A673 (cell line): Measurements from ENCODE around the gene STX3. TPM values are rescaled to one million over a fixed set of nuclear protein-coding genes. Genes with fewer than 3 reads are reported as not detected.
"Not testable (repeated sequence)": the region's sequence is repeated elsewhere in the genome, so short reads cannot be mapped to it uniquely, and the experiment has no call there.

Source experiments
- BruUV-seq: library from RNA; stranded (reverse); fragments of 400-500 nt; replicated peaks from 2 replicates; lab custom pipeline; 2021; lab: Mats Ljungman, UMichigan
- CTCF ChIA-PET: fragments of 300-600 bp; sonication (Branson Sonifier 250); formaldehyde crosslinking; loops from one replicate; lab custom pipeline; 2022; ENCODE audit warnings: antibody characterized with exemption; lab: Charles Lee
- POLR2A ChIA-PET: fragments of 300-600 bp; sonication (Branson Sonifier 250); formaldehyde crosslinking; loops from one replicate; lab custom pipeline; 2022; ENCODE audit warnings: antibody characterized with exemption; ENCODE audit not compliant: low non-redundant PET; lab: Charles Lee
- DNase-seq: peaks from one replicate; pipeline ENCODE4 v3.0.0-alpha.2; 2015; ENCODE audit warnings: low spot score
- H3K27ac ChIP-seq: fragments of 200-600 bp; sonication (generic); 2 replicates; pipeline ENCODE4 v1.5.1; 2016; ENCODE audit warnings: mixed run types, low read depth, mild to moderate bottlenecking, mixed read lengths, antibody characterized with exemption, low read length; ENCODE audit not compliant: poor library complexity, severe bottlenecking
- H3K27me3 ChIP-seq: fragments of 200-600 bp; sonication (generic); replicated peaks from 2 replicates; pipeline ENCODE4 v1.6.1; 2017; ENCODE audit warnings: mixed run types, low read depth, mild to moderate bottlenecking, mixed read lengths, antibody characterized with exemption, low read length; ENCODE audit not compliant: insufficient read depth, poor library complexity
- H3K36me3 ChIP-seq: fragments of 200-600 bp; sonication (generic); 2 replicates; pipeline ENCODE4 v1.6.1; 2016; ENCODE audit warnings: mixed run types, mild to moderate bottlenecking, mixed read lengths, antibody characterized with exemption, low read length; ENCODE audit not compliant: insufficient read depth, poor library complexity, severe bottlenecking
- H3K4me1 ChIP-seq: fragments of 200-600 bp; sonication (generic); 2 replicates; pipeline ENCODE4 v1.6.1; 2017; ENCODE audit warnings: mixed run types, mild to moderate bottlenecking, mixed read lengths, antibody characterized with exemption, low read length; ENCODE audit not compliant: insufficient read depth, poor library complexity, severe bottlenecking
- H3K4me3 ChIP-seq: fragments of 200-600 bp; sonication (generic); 2 replicates; pipeline ENCODE4 v1.5.1; 2016; ENCODE audit warnings: low read depth, mixed run types, mild to moderate bottlenecking, mixed read lengths, low read length; ENCODE audit not compliant: poor library complexity, severe bottlenecking
- H3K9me3 ChIP-seq: fragments of 200-600 bp; sonication (generic); 2 replicates; pipeline ENCODE4 v1.6.1; 2016; ENCODE audit warnings: mixed run types, low read depth, mild to moderate bottlenecking, mixed read lengths, antibody characterized with exemption, low read length; ENCODE audit not compliant: poor library complexity, severe bottlenecking
- EZH2 ChIP-seq: fragments of 200-600 bp; sonication (generic); IDR thresholded peaks from 2 replicates; pipeline ENCODE4 v1.6.1; 2017; ENCODE audit warnings: borderline replicate concordance, low read depth, mild to moderate bottlenecking, mixed read lengths, antibody characterized with exemption, low read length; ENCODE audit not compliant: poor library complexity, severe bottlenecking
- intact Hi-C: fragments of 100-400 bp; cut with micrococcal nuclease; formaldehyde crosslinking; loops from one replicate; pipeline ENCODE4 v1.10.0; 2022; ENCODE audit not compliant: unreplicated experiment
- total RNA-seq: library from RNA; stranded (reverse); gene quantifications from 2 replicates; pipeline ENCODE4 v1.2.3, GENCODE V29; 2021
- TF ChIP-seq, protein P1 (sequence below): fragments of 300-800, 200-600 bp; sonication (generic); conservative IDR thresholded peaks from 2 replicates; pipeline ENCODE4 v1.5.1; 2017; ENCODE audit warnings: low read depth, mild to moderate bottlenecking, antibody characterized with exemption, low read length, moderate library complexity, mixed read lengths

The STX3 gene
- total RNA-seq, 1 experiment from 2014 or later = 16.0 TPM

DNA sequence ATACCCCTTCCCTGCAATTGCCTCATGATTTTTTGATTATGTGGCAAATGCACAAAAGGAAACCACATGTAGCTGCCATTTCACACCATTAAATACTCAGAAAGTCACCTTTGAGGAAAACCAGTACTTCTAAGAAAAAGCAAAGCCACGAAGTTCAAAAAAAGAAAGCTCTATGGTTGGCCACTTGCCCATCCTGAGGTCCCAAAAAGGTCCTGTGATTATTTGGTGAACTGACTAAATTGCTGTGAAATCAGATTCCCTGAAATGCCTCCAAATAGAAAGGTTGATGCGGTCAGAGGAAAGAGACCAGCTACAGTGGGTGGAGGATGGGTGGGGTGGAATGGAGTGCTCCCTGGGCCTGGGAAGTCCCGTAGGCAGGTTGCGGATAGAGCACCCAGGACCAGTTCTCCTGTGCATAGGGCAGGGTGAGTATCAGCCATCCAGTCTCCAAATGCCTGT lies 28.5 kb downstream of the STX3 start:
- H3K9me3 ChIP-seq = no peaks in the 10 kb centered on the region
- intact Hi-C loops = no loop called here
- no peak overlapping the region for H3K4me3 ChIP-seq
- no peaks in the 10 kb centered on the region for H3K36me3 ChIP-seq
- ChIA-PET CTCF (no interaction called here), POLR2A (interaction anchor here (0.6 kb wide), 1 partner anchor 10 kb away, joined by 9 read pairs; no protein-coding TSS in a partner anchor)
- DNase-seq = no peak
- no peak overlapping the region for H3K27ac ChIP-seq
- no TSS peak for BruUV-seq
- no peaks in the 10 kb centered on the region for H3K4me1 ChIP-seq
- TF ChIP-seq, protein P1, sequence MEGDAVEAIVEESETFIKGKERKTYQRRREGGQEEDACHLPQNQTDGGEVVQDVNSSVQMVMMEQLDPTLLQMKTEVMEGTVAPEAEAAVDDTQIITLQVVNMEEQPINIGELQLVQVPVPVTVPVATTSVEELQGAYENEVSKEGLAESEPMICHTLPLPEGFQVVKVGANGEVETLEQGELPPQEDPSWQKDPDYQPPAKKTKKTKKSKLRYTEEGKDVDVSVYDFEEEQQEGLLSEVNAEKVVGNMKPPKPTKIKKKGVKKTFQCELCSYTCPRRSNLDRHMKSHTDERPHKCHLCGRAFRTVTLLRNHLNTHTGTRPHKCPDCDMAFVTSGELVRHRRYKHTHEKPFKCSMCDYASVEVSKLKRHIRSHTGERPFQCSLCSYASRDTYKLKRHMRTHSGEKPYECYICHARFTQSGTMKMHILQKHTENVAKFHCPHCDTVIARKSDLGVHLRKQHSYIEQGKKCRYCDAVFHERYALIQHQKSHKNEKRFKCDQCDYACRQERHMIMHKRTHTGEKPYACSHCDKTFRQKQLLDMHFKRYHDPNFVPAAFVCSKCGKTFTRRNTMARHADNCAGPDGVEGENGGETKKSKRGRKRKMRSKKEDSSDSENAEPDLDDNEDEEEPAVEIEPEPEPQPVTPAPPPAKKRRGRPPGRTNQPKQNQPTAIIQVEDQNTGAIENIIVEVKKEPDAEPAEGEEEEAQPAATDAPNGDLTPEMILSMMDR = no peak
- TF ChIP-seq EZH2 = no peak
- no peaks in the 10 kb centered on the region for H3K27me3 ChIP-seq

DNA sequence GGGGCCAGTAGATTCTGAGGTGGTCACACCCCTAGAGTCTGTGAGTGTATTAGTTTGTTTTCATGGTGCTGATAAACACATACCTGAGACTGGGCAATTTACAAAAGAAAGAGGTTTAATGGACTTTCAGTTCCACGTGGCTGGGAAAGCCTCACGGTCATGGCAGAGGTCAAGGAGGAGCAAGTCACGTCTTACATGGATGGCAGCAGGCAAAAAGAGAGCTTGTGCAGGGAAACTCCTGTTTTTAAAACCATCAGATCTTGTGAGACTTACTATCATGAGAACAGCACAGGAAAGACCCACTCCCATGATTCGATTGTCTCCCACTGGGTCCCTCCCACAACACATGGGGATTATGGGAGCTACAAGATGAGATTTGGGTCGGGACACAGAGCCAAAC lies 29.3 kb downstream of the STX3 start:
- intact Hi-C loops, H3K9me3 ChIP-seq, H3K27ac ChIP-seq, H3K36me3 ChIP-seq, H3K4me1 ChIP-seq, DNase-seq, H3K4me3 ChIP-seq, CTCF ChIA-PET, BruUV-seq, H3K27me3 ChIP-seq: not testable (repeated sequence)
- POLR2A ChIA-PET = interaction anchor here (0.6 kb wide), 1 partner anchor 10 kb away, joined by 9 read pairs; no protein-coding TSS in a partner anchor

DNA sequence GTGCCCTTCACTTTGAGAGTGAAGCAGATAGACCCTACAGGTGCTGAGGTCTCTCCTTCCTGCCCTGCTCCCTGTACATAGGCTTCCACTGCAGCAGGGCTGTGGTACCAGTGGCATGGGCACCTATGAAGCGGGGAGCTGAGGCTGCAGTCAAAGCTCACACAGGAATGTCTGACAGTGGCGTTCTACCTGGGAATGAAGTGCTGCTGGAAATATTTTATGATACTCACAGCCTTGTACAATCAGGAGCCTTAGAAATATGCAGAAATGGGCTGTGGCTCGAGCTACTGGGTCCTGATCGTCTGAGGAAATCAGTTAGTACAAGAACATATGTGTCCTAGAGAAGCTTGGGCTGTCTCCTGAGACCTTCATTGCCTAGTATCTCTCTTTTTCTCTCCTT lies 30.6 kb downstream of the STX3 start:
- no TSS peak for BruUV-seq
- Histone ChIP-seq H3K4me1 (no peaks in the 10 kb centered on the region), H3K9me3 (no peaks in the 10 kb centered on the region), H3K36me3 (no peaks in the 10 kb centered on the region), H3K4me3 (no peak overlapping the region), H3K27ac (no peak overlapping the region), H3K27me3 (no peaks in the 10 kb centered on the region)
- no peak for TF ChIP-seq EZH2
- TF ChIP-seq, protein P1 = no peak
- ChIA-PET POLR2A (no interaction called here), CTCF (interaction anchor here (0.7 kb wide), 1 partner anchor 31 kb away, joined by 6 read pairs; the partner anchor contains the start of gene STX3)
- DNase-seq = no peak
- intact Hi-C loops = no loop called here

DNA sequence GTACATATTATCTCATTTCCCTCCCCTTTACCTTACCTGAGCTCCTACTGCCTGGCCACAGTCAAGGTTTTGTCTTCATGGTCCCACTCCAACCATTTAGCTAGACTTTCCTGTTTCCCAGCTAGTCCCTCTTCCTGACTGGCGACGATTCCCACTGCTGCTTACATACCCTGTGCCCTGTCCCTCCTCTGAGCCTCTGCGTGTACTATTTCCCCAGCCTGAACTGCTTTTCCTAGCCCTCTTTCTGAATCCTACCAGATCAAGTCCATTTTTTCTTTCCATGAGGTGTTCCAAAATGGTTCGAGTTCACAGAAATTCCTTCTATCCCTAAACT lies 32.0 kb downstream of the STX3 start:
- no peaks in the 10 kb centered on the region for H3K36me3 ChIP-seq
- BruUV-seq = no TSS peak
- H3K27me3 ChIP-seq = no peaks in the 10 kb centered on the region
- intact Hi-C loops = no loop called here
- no peaks in the 10 kb centered on the region for H3K9me3 ChIP-seq
- H3K27ac ChIP-seq = no peak overlapping the region
- POLR2A ChIA-PET = no interaction called here
- TF ChIP-seq, protein P1 = no peak
- CTCF ChIA-PET = no interaction called here
- no peaks in the 10 kb centered on the region for H3K4me1 ChIP-seq
- no peak overlapping the region for H3K4me3 ChIP-seq
- no peak for DNase-seq
